ENCODE measurements around the gene AGPAT4. TPM values are rescaled to one million over a fixed set of nuclear protein-coding genes. Genes with fewer than 3 reads are reported as not detected.

The AGPAT4 gene
- total RNA-seq, 2 donors from 2014 or later, result 12.3 to 13.2 TPM

DNA sequence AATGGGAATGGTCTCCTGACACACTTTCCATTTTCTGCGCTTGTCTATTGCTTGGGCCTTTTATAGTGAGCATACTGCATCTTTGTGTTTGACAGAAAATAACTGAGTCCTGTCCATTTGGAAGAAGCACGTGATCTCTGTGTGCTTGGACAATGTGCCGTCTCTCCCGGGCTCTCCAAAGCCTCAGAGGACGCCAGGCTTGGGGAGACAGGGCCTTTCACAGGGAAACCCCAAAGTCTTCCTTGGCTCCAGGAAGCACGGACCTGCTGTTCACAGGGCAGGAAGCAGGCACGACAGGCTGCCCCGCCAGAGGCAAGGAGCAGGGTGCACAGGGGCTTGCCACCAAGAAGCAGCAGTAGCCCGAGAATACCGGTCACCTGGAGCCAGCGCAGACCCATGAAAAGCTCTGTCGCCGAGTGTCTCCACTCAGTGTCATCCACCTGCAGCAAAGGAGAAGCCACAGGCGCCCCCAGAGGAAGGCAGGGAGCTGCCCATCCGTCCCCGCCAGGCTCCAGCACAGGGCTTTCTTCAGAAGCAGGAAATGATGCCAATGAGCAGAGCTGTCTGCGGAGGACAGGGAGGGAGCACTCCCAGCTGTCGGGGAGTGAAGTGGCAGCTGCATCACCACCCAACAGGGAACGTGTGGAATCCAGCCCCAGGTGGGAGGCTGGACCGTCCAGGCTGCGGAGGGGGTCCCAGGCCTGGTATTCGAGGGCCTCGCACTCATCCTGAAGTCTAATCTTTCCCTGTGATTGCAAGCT lies 135.1 kb downstream of the AGPAT4 start:
- ATAC-seq (replicated peaks), result no peak
- Mint-ChIP-seq H3K9me3 (no peaks in the 10 kb centered on the region), H3K4me3 (no peak overlapping the region), H3K36me3 (ENCODE audit: low read depth) (peaks cover 45% of the 10 kb centered on the region), H3K4me1 (peaks cover 10% of the 10 kb centered on the region), H3K27me3 (no peaks in the 10 kb centered on the region), H3K27ac (peak overlapping the region; percentile 25)

DNA sequence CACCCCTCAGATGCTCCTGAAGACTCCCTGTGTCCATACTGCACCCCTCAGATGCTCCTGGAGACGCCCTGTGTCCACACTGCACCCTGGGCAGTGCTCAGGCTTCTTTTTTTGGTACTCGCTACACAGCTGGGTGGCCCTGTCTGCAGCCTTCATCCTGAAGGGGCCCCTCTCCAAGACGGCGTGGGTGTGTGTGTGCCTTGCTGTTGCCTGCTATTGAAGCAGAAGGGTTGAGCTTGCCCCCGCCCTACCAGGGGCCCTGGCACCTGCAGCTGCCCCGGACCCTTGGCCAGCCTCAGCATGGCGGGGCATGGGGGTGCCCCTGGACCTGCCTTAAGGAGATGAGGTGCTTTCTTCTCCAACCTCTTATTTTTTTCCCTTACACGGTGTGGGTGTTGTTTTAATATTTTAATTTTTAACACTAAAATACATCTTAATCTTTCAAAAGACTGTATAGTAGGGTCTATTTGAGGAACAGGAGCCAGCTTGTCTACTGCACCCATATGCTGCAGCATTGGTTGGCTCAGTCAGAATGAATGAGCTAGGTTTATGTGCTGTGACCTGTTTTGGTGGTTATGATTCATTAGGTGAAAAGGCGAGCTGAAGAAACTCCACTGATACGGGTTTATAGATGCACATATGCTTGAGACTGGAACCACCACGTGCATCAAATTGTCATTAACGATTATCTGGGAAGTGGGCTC lies 135.9 kb downstream of the AGPAT4 start:
- Mint-ChIP-seq H3K36me3 (ENCODE audit: low read depth) (peaks cover 45% of the 10 kb centered on the region), H3K27ac (peak overlapping the region; percentile 25), H3K4me1 (peaks cover 10% of the 10 kb centered on the region), H3K27me3 (no peaks in the 10 kb centered on the region), H3K9me3 (no peaks in the 10 kb centered on the region), H3K4me3 (no peak overlapping the region)
- peak; percentile 79 for ATAC-seq (replicated peaks)

DNA sequence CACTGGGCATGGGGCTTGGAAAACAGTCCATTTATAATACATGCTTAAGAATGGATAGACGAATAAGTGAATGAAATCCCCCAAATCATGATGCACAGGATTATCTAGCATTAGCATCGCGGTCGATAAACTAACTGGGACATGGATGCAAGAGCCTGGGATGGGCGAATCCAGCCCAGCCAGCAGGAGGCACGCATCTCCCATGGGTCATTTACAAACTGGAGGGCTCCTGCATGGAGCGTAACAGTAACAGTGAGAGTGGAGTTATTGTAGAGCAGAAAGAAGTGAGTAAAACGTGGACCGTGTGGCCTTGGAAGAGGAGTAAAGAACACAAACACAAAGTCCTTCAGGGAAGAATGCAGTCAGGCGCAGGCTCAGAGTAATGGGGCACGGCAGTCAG lies 136.5 kb downstream of the AGPAT4 start:
- Mint-ChIP-seq H3K36me3 (ENCODE audit: low read depth) (peaks cover 48% of the 10 kb centered on the region), H3K9me3 (no peaks in the 10 kb centered on the region), H3K27me3 (no peaks in the 10 kb centered on the region), H3K27ac (no peak overlapping the region), H3K4me1 (peaks cover 10% of the 10 kb centered on the region), H3K4me3 (no peak overlapping the region)
- no peak for ATAC-seq (replicated peaks)

DNA sequence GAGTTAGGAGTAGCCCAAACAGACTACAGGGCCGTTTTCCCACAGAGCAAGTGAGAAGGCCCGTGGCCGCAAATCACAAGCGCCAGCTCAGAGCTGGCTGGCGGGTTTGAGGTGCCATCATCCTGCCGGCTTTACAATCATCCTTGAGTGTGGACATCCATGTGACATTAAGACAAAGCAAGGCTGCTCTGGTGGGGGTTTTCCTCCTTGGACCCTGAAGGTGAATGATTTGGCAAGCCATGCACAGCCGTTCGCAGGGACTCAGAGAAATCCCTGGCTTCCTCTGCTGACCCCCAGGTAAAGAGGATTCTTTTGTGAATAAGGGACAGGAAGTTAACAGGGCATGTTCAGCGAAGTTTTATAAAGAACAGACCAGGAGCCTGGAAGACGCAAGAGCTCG lies 137.2 kb downstream of the AGPAT4 start:
- Mint-ChIP-seq H3K4me3 (peak overlapping the region; percentile 22), H3K4me1 (peaks cover 10% of the 10 kb centered on the region), H3K9me3 (no peaks in the 10 kb centered on the region), H3K27ac (peak overlapping the region; percentile 78), H3K36me3 (ENCODE audit: low read depth) (peaks cover 47% of the 10 kb centered on the region), H3K27me3 (no peaks in the 10 kb centered on the region)
- no peak for ATAC-seq (replicated peaks)

DNA sequence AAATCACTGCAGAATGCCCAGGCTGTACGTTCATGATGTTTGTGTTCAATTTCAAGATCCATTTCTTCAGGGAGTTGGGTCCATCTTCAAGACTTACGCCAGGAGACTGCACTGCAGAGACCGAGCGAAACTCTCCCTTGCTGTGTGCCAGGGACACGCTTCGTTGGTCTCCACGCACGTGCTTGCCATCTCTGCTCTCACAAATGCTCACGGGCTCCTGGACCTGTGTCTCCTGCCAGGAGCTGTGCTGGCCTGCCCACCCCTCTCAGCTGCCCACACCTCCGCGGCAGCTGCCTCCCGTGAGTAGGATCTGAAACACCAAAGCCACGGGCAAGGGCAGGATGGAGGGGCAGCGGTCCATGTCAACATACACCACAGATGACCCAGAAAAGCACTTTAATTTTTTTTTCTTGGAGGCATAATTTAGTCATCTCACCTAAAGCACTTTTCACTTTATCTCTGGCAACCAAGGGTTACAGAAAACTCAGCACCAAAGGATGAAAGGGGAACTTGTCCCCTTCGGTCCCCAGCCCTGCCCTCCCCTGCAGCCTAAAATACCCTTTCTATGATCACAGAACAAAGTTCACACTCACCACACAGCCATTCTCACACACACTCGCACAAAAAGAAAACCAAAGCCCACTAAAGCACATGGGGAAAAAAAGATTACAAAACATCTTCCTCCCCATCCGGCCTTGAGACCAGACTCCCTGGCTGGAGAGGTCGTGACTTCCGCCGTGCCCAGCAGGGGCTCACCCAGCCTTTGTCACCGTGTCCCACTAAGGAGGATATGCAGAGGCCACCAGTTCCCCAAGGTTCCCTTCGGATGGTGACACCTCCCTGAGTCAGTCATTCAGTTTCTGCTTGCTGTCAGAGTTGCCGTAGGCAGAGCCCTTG lies 137.9 kb downstream of the AGPAT4 start:
- ATAC-seq (replicated peaks), result peak; percentile 66
- Mint-ChIP-seq H3K4me1 (peaks cover 10% of the 10 kb centered on the region), H3K27ac (peak overlapping the region; percentile 78), H3K36me3 (ENCODE audit: low read depth) (peaks cover 43% of the 10 kb centered on the region), H3K4me3 (peak overlapping the region; percentile 22), H3K27me3 (no peaks in the 10 kb centered on the region), H3K9me3 (no peaks in the 10 kb centered on the region)

DNA sequence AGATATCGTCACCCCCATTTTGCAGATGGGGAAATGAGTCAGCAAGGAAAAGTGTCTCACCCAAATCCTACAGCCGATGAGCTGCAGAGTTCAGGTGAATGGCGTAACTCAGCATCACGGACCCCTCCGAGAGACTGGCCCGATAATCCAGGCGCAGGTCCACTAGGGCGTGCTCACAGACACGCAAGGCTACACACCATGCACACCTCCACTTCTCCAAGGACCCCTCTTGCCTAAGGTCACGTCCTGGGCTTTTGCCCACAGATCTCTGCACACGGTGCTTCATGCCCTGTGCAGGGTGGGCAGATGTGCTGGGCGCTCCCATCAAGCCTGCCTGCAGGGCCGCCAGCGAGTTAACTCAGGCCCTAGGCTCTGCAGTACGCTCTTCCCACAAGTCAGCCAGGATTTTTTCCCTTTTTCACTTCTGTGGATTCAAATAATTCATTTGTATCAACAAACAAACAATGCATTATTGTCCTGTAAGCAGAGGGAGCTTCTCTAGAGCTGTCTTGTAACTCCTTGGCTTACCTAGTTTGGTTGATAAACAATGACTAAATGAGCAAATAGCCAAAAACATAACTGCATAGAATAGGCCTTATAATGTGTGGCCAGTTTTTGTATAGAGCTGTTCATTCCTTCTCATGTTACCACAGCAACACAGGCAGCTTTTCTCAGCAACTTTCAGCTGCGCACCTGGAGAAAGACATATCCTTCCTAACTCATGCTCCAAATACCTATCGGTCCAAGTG lies 139.1 kb downstream of the AGPAT4 start:
- H3K9me3 Mint-ChIP-seq, result no peaks in the 10 kb centered on the region
- H3K4me3 Mint-ChIP-seq, result no peak overlapping the region
- H3K4me1 Mint-ChIP-seq, result peaks cover 10% of the 10 kb centered on the region
- H3K27me3 Mint-ChIP-seq, result no peaks in the 10 kb centered on the region
- no peak for ATAC-seq (replicated peaks)
- peaks cover 50% of the 10 kb centered on the region for H3K36me3 Mint-ChIP-seq (ENCODE audit: low read depth)
- no peak overlapping the region for H3K27ac Mint-ChIP-seq

DNA sequence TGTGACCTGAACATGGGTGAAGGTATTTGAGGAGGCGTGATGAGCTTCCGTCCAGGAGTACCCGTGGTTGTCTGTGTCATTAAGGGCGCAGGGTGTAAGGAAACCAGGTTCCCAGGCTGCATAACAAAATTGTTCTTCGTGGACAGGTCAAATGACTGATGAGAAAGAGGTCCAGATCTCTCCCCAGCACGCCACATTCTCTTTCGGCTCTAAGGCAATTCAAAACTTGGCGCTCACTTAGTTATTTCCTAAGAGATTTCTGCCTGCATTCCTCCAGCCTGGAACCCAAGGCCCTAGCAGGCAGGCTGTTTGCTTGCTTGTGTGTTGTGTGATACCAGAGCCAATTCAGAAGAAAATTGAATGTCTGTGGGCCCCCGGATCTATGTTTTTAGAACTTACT lies 139.9 kb downstream of the AGPAT4 start:
- Mint-ChIP-seq H3K36me3 (ENCODE audit: low read depth) (peaks cover 58% of the 10 kb centered on the region), H3K4me1 (peaks cover 15% of the 10 kb centered on the region), H3K27me3 (no peaks in the 10 kb centered on the region), H3K4me3 (no peak overlapping the region), H3K27ac (no peak overlapping the region), H3K9me3 (no peaks in the 10 kb centered on the region)
- ATAC-seq (replicated peaks), result no peak

DNA sequence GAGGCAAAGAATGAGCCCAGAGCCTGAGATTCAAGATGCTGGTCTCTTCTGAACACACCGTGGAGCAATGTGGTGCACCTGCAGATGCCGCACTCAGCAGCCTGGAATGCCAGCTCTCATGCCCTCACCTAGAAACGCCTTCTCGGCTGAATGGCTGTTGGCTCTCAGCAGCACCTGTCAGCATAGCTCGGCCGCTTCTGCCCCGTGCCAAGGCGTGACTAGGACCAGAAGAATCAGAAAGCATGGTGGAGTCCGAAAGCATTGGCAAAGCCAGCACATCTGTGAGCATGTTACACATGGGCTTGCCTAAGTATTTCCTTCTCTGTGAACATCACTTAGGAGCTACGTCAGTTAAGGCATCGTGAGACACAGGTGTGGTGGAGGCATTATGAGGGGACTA lies 141.5 kb downstream of the AGPAT4 start:
- ATAC-seq (replicated peaks), result no peak
- peaks cover 31% of the 10 kb centered on the region for H3K4me1 Mint-ChIP-seq
- no peak overlapping the region for H3K27ac Mint-ChIP-seq
- no peak overlapping the region for H3K4me3 Mint-ChIP-seq
- no peaks in the 10 kb centered on the region for H3K9me3 Mint-ChIP-seq
- no peaks in the 10 kb centered on the region for H3K27me3 Mint-ChIP-seq
- H3K36me3 Mint-ChIP-seq (ENCODE audit: low read depth), result peaks cover 65% of the 10 kb centered on the region

DNA sequence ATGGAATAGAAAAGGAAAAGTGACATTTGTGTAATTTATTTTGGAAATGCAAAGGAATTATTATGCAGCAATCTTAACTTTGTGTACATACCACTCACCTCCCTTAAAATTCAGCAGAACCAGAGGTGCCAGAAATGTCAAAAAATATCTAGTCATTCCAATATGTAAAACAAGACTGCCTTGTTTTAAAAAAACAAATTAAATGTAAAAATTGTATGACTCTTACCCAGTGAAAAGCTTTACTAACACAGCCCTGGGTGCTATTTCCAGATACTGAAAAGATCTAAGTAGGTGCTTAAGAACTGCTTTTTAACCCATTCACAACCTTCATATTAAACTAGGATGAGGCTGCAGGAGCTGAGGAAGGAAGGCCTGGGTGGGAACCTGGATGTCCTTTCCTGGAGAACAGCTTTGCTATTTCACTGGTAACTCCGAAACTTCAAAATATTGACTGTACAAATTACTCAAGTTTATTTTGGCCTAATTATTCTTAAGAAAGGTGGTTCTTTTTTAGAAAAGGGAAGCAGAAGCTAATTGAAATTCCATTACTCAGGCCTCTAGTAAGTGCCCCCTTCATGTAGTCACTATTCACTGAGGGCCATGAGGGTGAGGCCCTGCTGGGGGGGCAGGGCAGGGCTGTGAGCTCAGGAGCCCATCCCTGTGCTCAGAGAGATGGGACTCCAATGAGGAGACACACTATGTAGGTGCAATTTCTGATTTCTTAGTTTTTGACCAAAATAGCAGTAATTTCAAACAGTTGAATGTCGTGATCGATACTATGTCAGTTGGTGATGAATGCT lies 142.7 kb downstream of the AGPAT4 start:
- peaks cover 26% of the 10 kb centered on the region for H3K4me1 Mint-ChIP-seq
- peak overlapping the region; percentile 36 for H3K27ac Mint-ChIP-seq
- peaks cover 65% of the 10 kb centered on the region for H3K36me3 Mint-ChIP-seq (ENCODE audit: low read depth)
- H3K27me3 Mint-ChIP-seq, result no peaks in the 10 kb centered on the region
- no peaks in the 10 kb centered on the region for H3K9me3 Mint-ChIP-seq
- ATAC-seq (replicated peaks), result no peak
- H3K4me3 Mint-ChIP-seq, result no peak overlapping the region

DNA sequence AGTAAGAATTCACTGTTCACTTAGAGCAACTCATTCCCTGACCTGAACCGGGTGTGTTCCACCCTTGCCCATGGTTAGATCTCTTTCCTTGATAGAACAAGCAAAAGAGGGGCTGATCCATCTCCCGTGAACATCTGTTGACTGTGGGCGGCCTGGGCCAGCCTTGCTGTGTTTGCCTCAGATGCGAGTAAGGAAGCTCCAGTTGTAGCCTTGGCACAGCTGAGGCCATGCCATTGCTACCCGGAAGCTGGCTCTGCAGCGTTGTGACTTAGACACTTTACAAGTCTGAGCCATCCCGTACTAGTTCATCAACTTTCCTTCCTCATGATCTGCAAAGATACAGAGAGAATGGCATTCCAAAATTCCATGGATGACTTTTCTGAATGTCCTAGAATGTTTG lies 143.3 kb downstream of the AGPAT4 start:
- Mint-ChIP-seq H3K27me3 (no peaks in the 10 kb centered on the region), H3K27ac (peak overlapping the region; percentile 95)
- no peak for ATAC-seq (replicated peaks)

DNA sequence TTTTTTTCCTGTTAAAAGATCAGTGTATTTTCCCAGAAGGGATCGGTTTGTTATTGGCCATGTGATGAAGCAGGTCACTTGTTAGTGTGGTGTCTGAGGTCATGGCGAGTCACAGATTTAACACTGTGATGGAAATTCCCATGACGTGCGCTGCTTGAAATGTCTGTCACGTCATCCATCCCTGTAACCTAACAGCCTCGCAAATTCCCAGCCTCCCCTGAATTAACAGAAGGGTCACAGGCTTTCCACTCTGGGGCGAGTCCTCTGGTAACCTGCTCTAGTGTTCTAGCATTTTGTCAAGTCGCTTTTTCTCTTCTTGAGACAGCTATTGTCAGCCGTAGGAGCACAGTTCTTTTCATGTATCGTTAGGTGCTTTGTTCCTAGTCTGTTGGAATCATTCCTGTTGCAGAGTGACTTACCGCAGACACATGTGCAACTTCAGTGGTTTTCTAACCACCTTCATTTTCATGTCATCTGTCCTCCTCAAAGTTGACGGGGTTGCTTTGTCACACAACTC lies 145.1 kb downstream of the AGPAT4 start:
- no peaks in the 10 kb centered on the region for H3K27me3 Mint-ChIP-seq
- peaks cover 9% of the 10 kb centered on the region for H3K9me3 Mint-ChIP-seq
- peak overlapping the region; percentile 95 for H3K27ac Mint-ChIP-seq
- peak overlapping the region; percentile 68 for H3K4me3 Mint-ChIP-seq
- peaks cover 36% of the 10 kb centered on the region for H3K4me1 Mint-ChIP-seq
- peak; percentile 82 for ATAC-seq (replicated peaks)
- peaks cover 74% of the 10 kb centered on the region for H3K36me3 Mint-ChIP-seq (ENCODE audit: low read depth)

More for the DNA sequence above, 143.3 kb downstream of the AGPAT4 start:
- Mint-ChIP-seq H3K36me3 (ENCODE audit: low read depth) (peaks cover 65% of the 10 kb centered on the region), H3K4me3 (no peak overlapping the region), H3K9me3 (no peaks in the 10 kb centered on the region), H3K4me1 (peaks cover 25% of the 10 kb centered on the region)

DNA sequence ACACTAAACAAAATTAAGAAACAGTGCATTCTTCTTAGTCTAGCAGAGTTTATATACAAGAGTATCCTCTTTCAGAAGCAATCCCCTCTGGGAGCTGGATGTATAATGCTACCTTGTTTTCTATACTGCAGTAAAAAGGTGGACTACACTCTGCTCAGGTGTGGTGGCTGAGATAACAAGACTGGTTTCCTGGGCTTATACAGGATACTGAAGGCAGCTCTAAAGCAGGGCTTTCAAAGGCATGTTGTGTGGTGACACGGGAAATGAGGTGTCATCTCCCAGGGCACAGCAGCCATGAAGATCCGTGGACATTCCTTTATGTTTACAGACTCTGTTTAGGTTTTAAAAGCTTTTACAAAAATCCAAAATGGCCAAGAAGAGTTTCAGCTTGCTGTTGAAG lies 145.6 kb downstream of the AGPAT4 start:
- peak overlapping the region; percentile 95 for H3K27ac Mint-ChIP-seq
- H3K4me3 Mint-ChIP-seq, result peak overlapping the region; percentile 68
- H3K4me1 Mint-ChIP-seq, result peaks cover 36% of the 10 kb centered on the region
- H3K27me3 Mint-ChIP-seq, result no peaks in the 10 kb centered on the region
- peaks cover 80% of the 10 kb centered on the region for H3K36me3 Mint-ChIP-seq (ENCODE audit: low read depth)
- peak; percentile 70 for ATAC-seq (replicated peaks)
- peaks cover 9% of the 10 kb centered on the region for H3K9me3 Mint-ChIP-seq

DNA sequence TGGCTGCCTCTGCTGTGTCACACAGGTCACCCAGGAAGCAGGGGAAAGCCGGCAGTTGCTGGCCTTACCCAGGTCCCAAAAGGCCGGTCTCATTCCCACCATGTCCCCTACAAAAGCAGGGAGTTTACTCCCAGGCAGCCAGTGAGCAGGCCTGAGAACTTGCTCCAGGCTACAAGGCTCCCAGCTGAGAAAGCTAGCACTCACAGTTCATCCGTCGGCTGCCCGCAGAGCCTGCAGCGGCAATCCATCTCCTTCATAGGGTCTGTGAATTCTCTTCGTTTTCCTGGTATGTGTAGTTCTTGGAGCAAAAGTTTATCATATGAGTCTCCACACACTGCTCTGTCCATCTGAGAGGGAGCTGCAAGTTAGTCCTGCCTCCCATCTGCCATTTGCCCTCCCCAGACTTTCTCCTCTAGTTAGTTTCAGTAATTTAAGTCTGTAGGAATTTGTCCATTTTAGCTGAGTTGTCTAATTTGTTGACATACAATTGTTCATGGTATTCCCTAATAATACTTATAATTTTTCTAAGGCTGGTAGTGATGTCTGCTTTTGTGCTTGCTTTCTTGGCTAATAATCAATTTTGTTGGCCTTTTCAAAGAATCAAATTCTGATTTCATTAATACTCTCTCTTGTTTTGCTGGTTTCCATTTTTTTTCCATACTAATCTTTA lies 146.7 kb downstream of the AGPAT4 start:
- H3K27me3 Mint-ChIP-seq, result no peaks in the 10 kb centered on the region
- peaks cover 9% of the 10 kb centered on the region for H3K9me3 Mint-ChIP-seq
- H3K27ac Mint-ChIP-seq, result peak overlapping the region; percentile 95
- H3K4me3 Mint-ChIP-seq, result peak overlapping the region; percentile 68
- peaks cover 36% of the 10 kb centered on the region for H3K4me1 Mint-ChIP-seq
- peaks cover 84% of the 10 kb centered on the region for H3K36me3 Mint-ChIP-seq (ENCODE audit: low read depth)
- no peak for ATAC-seq (replicated peaks)

Data from activated T-helper 17 cell treated with anti-CD3 and anti-CD28 coated beads, Interleukin-2, amount 50 U/mL, for 72 hours (primary cell).